Osteocyte (in vitro differentiated cells): ENCODE results near the gene NRIP2. TPM values are rescaled to one million over a fixed set of nuclear protein-coding genes. Genes with fewer than 3 reads are reported as not detected.

Experiments
- DNase-seq: peaks from one replicate; pipeline ENCODE4 v3.0.0; 2021; ENCODE audit warnings: mixed read lengths; ENCODE audit not compliant: unreplicated experiment; ENCODE audit errors: extremely low spot score
- H3K27ac Mint-ChIP-seq: one replicate; pipeline ENCODE4 v1.8.0; 2021; ENCODE audit warnings: mild to moderate bottlenecking, mixed read lengths; ENCODE audit not compliant: unreplicated experiment
- H3K27me3 Mint-ChIP-seq: one replicate; pipeline ENCODE4 v1.8.0; 2021; ENCODE audit warnings: mixed read lengths; ENCODE audit not compliant: unreplicated experiment
- H3K36me3 Mint-ChIP-seq: one replicate; pipeline ENCODE4 v1.8.0; 2021; ENCODE audit warnings: mixed read lengths; ENCODE audit not compliant: unreplicated experiment
- H3K4me1 Mint-ChIP-seq: one replicate; pipeline ENCODE4 v1.8.0; 2021; ENCODE audit warnings: mixed read lengths; ENCODE audit not compliant: unreplicated experiment
- H3K4me3 Mint-ChIP-seq: one replicate; pipeline ENCODE4 v1.8.0; 2021; ENCODE audit warnings: mild to moderate bottlenecking, moderate library complexity, mixed read lengths; ENCODE audit not compliant: unreplicated experiment
- H3K9me3 Mint-ChIP-seq: one replicate; pipeline ENCODE4 v1.8.0; 2021; ENCODE audit warnings: mixed read lengths; ENCODE audit not compliant: unreplicated experiment
- total RNA-seq: library from RNA; stranded (reverse); gene quantifications from 2 replicates; pipeline ENCODE4 v1.2.1, GENCODE V29; 2021
- TF ChIP-seq, protein P1 (sequence below): fragments of 200-600 bp; sonication (generic); IDR thresholded peaks from 2 replicates; pipeline ENCODE4 v1.5.0; 2021; ENCODE audit warnings: antibody characterized with exemption, mild to moderate bottlenecking, moderate library complexity

NRIP2 gene
- total RNA-seq, 1 donor from 2014 or later = not detected

DNA sequence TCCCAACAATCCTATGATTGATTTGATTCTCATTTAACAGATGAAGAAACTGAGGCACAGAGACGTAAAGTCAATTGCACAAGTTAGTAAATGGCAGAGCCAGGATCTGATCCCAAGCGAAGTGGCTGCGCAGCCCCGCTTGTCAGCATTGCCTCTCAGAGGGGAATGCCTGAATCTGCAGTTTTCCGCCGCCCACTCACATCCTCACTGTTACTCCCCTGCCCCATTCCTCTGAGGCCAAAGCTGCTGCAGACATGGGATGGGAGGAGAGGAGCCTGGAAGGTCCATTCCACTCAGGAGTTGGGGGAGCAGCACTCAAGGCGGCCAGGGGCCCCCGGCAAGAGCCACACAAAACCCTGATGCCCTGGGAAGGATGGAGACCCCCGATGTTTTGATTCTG is 1.0 kb downstream of the NRIP2 start:
- peaks cover 15% of the 10 kb centered on the region for H3K4me1 Mint-ChIP-seq

DNA sequence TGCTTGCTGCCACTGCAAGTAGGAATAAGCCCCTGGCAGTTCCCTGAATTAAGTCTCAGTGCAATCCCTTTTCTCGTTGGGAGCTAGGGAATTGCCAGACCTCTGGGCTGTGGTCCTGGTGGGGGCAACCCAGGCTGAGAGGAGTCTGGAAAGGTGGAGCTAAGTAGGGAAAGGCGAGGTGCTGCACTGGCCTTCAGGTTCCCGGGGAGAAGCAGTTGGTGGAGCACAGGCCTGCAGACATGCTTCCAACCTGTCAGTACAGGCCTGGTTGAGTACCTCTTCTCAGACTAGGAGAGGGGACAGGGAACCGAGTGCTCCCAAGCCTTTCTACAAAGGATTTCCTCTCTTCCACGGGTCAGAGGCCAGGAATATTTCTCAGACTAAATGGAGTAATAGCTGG is 1.5 kb downstream of the NRIP2 start:
- TF ChIP-seq, protein P1, sequence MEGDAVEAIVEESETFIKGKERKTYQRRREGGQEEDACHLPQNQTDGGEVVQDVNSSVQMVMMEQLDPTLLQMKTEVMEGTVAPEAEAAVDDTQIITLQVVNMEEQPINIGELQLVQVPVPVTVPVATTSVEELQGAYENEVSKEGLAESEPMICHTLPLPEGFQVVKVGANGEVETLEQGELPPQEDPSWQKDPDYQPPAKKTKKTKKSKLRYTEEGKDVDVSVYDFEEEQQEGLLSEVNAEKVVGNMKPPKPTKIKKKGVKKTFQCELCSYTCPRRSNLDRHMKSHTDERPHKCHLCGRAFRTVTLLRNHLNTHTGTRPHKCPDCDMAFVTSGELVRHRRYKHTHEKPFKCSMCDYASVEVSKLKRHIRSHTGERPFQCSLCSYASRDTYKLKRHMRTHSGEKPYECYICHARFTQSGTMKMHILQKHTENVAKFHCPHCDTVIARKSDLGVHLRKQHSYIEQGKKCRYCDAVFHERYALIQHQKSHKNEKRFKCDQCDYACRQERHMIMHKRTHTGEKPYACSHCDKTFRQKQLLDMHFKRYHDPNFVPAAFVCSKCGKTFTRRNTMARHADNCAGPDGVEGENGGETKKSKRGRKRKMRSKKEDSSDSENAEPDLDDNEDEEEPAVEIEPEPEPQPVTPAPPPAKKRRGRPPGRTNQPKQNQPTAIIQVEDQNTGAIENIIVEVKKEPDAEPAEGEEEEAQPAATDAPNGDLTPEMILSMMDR = no peak
- Mint-ChIP-seq H3K9me3 (no peaks in the 10 kb centered on the region), H3K4me3 (no peak overlapping the region), H3K36me3 (peaks cover 17% of the 10 kb centered on the region), H3K27me3 (no peaks in the 10 kb centered on the region), H3K4me1 (peaks cover 15% of the 10 kb centered on the region), H3K27ac (no peak overlapping the region)
- DNase-seq = no peak

More for the DNA sequence above, 1.0 kb downstream of the NRIP2 start:
- H3K27me3 Mint-ChIP-seq = no peaks in the 10 kb centered on the region
- H3K4me3 Mint-ChIP-seq = no peak overlapping the region
- no peak overlapping the region for H3K27ac Mint-ChIP-seq
- DNase-seq = no peak
- H3K9me3 Mint-ChIP-seq = no peaks in the 10 kb centered on the region
- TF ChIP-seq, protein P1 = no peak
- H3K36me3 Mint-ChIP-seq = peaks cover 16% of the 10 kb centered on the region

DNA sequence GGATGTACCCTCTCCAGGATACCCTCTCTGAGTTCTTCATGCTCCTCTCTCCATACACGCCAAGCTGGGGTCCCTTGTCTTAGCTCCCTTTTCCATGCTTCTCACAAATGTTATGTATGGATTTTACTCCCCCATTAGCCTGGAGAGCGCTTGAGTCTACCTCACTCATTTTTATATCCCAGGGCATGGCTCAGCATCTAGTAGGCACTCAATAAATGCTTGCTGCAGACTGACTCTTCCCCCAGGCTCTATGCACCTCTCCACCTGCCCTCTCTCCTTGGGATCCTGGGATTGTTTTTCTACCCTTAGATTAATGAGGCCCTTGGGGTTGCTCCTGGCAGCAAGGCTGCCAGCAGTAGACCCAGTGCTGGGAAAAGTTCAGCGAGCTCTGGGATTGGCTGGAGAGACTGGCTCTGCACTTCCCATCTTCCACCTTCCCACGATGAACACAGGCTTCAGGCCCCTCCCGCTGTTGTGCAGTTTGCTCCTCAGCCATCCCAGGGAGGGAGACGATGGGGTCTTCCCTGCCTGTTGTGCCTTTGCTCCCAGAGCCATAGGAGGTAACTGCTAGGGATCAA is 2.2 kb downstream of the NRIP2 start:
- H3K4me1 Mint-ChIP-seq = peaks cover 15% of the 10 kb centered on the region
- H3K4me3 Mint-ChIP-seq = no peak overlapping the region
- TF ChIP-seq, protein P1 = no peak
- H3K9me3 Mint-ChIP-seq = no peaks in the 10 kb centered on the region
- DNase-seq = no peak
- H3K36me3 Mint-ChIP-seq = peaks cover 22% of the 10 kb centered on the region
- H3K27me3 Mint-ChIP-seq = no peaks in the 10 kb centered on the region
- H3K27ac Mint-ChIP-seq = no peak overlapping the region

DNA sequence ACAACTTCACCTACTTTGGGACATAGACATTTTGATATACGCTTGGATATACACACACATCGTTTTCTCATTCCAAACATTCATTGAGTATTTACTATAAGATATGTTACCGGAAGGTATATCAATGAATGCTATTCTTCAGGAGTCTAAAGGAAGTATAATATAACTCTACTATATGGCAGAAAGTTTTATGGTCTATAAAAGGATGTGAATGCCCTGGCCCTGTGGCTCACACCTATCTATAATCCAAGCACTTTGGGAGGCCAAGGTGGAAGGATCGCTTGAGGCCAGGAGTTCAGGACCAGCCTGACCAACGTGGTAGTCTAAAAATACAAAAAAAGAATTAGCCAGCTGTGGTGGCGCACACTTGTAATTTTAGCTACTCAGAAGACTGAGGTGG is 5.6 kb downstream of the NRIP2 start:
- H3K27me3 Mint-ChIP-seq = no peaks in the 10 kb centered on the region
- H3K9me3 Mint-ChIP-seq = no peaks in the 10 kb centered on the region
- no peak for DNase-seq
- TF ChIP-seq, protein P1 = no peak
- H3K4me1 Mint-ChIP-seq = peaks cover 2% of the 10 kb centered on the region
- H3K4me3 Mint-ChIP-seq = no peak overlapping the region
- H3K36me3 Mint-ChIP-seq = peaks cover 45% of the 10 kb centered on the region
- H3K27ac Mint-ChIP-seq = no peak overlapping the region

DNA sequence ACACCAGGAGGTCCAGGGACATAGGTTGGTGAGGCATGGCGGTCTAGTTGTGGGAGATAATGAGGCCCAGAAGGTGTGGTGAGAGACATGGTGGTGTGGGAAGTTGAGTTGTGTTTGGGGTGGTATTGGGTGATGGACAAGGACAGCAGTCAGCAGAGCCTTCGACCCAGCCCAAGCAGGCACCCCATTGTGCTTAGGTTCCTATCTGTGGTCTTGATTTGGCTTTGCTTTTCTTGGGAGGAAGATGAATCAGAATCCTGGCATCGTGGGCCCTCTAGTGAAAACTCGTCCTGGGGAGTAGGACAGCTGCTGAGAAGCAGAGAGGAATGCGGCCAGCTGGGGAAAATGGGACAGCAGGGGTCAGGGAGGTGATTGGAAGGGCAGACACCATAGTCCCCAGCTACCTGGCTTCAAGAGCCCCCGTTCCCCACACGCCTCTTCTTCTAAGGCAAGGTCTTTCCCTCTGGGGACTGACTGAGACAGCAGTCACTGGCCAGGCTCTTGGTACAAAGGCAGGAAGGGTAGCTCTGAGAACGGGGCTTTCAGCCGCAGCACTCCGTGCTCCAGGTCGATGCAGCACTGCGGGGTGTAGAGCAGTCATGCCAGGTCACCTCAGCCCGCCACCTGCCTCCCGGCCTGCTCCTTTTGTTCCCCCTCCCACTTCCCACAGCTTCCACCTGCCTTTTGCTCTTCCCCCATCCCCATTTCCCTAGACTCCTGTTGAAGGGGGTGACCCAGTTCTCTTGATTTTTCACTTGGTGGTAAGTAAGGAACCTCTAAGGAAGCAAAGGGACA is 7.9 kb downstream of the NRIP2 start:
- H3K36me3 Mint-ChIP-seq = peaks cover 53% of the 10 kb centered on the region
- no peak for DNase-seq
- TF ChIP-seq, protein P1 = no peak
- no peaks in the 10 kb centered on the region for H3K9me3 Mint-ChIP-seq
- no peaks in the 10 kb centered on the region for H3K27me3 Mint-ChIP-seq
- no peaks in the 10 kb centered on the region for H3K4me1 Mint-ChIP-seq
- H3K4me3 Mint-ChIP-seq = no peak overlapping the region
- no peak overlapping the region for H3K27ac Mint-ChIP-seq
